Choroid plexus epithelial cell (primary cell): ENCODE results near the gene SLC12A5.

Source experiments
- DNase-seq: peaks from one replicate; pipeline ENCODE4 v3.0.0-alpha.2; 2010; ENCODE audit warnings: low read depth
- H3K4me3 ChIP-seq: 2 replicates; pipeline ENCODE4 v1.5.1; 2011; ENCODE audit warnings: low read depth, mild to moderate bottlenecking, control low read depth, low read length, moderate library complexity
- TF ChIP-seq, protein P1 (sequence below): conservative IDR thresholded peaks from 2 replicates; pipeline ENCODE4 v1.5.1; 2011; ENCODE audit warnings: low read depth, mild to moderate bottlenecking, control low read depth, inconsistent platforms, low read length, moderate library complexity

SLC12A5 gene

DNA sequence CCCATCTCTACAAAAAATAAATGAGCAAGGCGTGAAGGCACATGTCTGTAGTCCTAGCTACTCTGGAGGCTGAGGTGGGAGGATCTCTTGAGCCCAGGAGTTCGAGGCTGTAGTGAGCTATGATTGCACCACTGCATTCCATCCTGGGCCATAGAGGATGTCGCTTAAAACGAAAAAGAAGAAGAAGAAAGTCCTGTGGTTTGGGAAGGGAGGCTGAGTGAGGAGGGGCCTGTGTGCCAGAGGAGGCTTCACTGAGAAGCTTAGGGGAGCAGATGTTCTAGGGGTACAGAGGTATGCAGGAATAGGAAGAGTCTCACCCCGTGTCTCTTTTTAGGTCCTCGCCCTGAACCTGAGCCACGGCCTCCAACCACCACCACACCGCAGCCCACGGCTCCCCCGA lies 16.1 kb upstream of the SLC12A5 start:
- TF ChIP-seq, protein P1, sequence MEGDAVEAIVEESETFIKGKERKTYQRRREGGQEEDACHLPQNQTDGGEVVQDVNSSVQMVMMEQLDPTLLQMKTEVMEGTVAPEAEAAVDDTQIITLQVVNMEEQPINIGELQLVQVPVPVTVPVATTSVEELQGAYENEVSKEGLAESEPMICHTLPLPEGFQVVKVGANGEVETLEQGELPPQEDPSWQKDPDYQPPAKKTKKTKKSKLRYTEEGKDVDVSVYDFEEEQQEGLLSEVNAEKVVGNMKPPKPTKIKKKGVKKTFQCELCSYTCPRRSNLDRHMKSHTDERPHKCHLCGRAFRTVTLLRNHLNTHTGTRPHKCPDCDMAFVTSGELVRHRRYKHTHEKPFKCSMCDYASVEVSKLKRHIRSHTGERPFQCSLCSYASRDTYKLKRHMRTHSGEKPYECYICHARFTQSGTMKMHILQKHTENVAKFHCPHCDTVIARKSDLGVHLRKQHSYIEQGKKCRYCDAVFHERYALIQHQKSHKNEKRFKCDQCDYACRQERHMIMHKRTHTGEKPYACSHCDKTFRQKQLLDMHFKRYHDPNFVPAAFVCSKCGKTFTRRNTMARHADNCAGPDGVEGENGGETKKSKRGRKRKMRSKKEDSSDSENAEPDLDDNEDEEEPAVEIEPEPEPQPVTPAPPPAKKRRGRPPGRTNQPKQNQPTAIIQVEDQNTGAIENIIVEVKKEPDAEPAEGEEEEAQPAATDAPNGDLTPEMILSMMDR: no peak
- no peak for DNase-seq
- H3K4me3 ChIP-seq: no peak overlapping the region

DNA sequence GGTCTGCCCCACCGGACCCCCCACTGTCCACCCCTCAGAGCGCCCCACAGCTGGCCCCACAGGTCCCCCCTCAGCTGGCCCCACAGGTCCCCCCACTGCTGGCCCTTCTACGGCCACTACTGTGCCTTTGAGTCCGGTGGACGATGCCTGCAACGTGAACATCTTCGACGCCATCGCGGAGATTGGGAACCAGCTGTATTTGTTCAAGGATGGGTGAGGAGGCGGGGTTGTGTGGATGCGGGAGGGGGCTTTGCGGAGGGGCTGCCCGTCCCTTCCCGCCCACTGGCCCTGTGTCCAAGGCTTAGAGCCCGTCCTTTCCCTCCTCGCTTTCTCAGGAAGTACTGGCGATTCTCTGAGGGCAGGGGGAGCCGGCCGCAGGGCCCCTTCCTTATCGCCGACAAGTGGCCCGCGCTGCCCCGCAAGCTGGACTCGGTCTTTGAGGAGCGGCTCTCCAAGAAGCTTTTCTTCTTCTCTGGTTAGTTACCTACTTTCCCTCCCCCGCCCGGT lies 15.6 kb upstream of the SLC12A5 start:
- TF ChIP-seq, protein P1: no peak

DNA sequence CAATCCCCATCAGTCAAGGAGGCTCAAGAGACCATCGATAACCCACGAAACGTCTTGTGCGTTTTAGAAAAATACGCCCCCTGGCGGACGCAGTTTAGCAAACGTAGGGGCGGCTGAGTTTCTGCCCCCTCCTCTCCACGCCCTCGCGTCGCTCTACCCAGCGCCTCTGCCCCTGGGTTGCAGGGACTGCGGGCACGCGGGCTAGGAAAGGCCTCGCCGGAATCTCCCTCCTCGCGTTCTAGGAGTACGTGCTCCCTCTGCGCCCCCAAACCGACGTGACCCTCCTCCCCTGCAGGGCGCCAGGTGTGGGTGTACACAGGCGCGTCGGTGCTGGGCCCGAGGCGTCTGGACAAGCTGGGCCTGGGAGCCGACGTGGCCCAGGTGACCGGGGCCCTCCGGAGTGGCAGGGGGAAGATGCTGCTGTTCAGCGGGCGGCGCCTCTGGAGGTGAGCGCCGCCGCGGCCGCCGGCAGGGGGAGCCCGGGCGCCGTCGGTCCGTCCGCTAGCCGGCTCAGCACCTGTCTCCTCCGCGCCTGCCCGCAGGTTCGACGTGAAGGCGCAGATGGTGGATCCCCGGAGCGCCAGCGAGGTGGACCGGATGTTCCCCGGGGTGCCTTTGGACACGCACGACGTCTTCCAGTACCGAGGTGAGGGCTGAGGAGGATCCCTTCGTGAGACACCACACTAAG lies 15.0 kb upstream of the SLC12A5 start:
- peak; percentile 50 for DNase-seq
- no peak overlapping the region for H3K4me3 ChIP-seq
- TF ChIP-seq, protein P1: peak; percentile 72

More for the DNA sequence above, 15.6 kb upstream of the SLC12A5 start:
- H3K4me3 ChIP-seq: no peak overlapping the region
- no peak for DNase-seq

DNA sequence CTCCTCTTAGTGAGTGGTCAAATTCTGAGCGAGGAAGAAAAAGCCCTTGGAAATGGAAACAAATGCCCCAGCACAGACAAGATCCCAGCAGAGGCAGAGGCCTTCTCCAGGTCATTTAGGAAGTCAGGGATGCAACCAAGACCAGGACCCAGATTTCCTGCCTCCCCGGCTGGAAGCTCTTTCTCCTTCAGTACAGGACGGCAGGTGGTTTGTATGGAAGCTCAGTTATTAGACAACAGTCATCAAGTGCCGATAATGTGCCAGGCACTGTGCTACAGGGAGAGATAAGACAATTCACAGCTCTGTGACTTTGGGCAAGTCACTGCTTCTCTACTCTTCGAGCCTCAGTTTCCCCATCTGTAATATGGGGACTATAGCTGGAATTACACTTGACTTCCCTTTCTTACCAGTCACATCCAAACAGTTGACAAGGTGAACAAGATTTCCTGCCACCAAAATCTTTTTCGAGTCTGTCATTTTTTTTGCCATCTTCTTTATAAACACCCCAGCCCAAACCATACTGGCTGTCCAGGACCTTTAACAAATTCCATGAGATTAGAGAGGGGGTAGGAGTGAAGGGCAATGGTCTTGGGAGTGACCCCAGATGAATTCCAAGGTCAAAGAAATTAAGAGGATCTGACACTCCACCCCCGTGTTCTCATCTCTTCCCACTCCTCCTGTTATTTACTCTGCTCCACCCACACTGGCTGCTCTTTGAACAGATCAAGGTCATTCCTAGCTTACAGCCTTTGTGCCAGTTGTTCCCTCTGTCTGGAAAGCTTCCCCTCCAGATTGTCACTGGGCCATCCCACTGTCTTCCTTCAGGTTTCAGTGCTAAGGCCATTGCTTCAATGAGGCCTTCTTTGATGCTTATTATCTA lies 14.3 kb upstream of the SLC12A5 start:
- DNase-seq: no peak
- TF ChIP-seq, protein P1: no peak
- no peak overlapping the region for H3K4me3 ChIP-seq

DNA sequence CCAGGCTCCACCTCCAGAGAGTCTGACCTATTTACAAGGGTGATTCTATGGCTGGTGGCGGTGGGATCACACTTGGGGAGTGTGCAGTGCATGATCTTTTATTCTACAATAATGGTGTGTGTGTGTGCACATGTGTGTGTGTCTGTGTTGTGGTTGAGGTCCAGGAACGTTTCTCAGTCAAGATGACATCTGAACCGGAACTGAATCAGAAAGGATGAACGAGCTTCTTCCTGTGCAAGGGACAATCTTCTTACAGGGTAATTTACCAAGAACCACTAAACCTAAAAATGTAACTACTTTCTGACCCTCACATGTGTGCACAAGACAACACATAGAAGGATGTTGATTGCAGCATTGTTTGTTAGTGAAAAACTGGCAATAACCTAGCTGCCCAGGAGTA lies 11.7 kb upstream of the SLC12A5 start:
- no peak for DNase-seq
- TF ChIP-seq, protein P1: no peak
- no peak overlapping the region for H3K4me3 ChIP-seq

DNA sequence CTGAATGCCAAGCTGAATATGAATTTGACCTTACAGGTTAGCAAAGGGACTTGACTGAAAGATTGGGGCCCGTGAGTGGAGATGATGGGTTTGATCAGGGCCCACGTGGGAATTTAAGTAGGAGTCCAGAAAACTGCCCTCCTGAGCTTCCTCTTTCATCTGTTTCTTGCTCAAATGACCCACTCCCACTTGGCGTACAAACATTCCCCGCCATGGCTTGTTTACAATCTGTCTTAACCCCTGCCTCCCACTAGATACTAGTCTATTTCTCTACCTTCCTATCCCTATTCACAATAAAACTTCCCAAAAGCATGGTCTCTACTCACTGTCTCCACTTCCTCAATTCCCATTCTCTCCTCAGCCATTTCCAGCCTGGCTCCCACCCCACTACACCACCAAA lies 10.9 kb upstream of the SLC12A5 start:
- no peak overlapping the region for H3K4me3 ChIP-seq
- TF ChIP-seq, protein P1: no peak
- DNase-seq: no peak

DNA sequence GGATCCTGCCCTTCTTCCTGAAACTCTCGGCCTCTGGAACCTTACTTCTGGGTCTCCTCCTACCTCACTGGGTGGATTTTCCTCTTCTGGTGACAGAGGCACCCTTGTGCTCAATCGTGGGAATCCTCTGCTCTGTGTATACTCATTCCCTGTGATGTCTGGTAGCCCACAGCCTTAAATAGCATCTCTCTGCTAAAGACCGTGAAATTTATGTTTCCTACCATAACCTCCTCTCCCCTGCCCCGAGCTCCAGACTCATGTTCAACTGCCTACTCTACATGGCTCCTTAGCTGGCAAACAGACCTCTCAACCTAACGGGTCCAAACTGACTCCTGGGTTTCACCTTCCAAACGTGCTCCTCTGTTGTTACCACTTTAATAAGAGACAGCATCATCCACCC lies 10.4 kb upstream of the SLC12A5 start:
- H3K4me3 ChIP-seq: no peak overlapping the region
- TF ChIP-seq, protein P1: no peak
- DNase-seq: no peak
